K562 (cell line): Measurements from ENCODE around the gene BRPF1. TPM values are rescaled to one million over a fixed set of nuclear protein-coding genes. Genes with fewer than 3 reads are reported as not detected.
A peak's percentile ranks its signal among the peaks of the same experiment; 100 is the strongest.

Source experiments
- ATAC-seq: fragments of 200-7000 bp; cut with Tn5 transposase; 3 replicates; pipeline ENCODE4 v1.9.1; 2020; ENCODE audit warnings: moderate library complexity
- BruUV-seq: library from RNA; stranded (reverse); fragments of 400-500 nt; replicated peaks from 2 replicates; lab custom pipeline; 2021; lab: Mats Ljungman, UMichigan
- CTCF ChIA-PET: fragments of 300-600 bp; formaldehyde crosslinking; extraction: SDS; loops from one replicate; lab custom pipeline; 2021; ENCODE audit warnings: low intra/inter-chr PET ratio; lab: Yijun Ruan, JAX
- POLR2A ChIA-PET: fragments of 300-600, 350-650 bp; sonication (Branson Sonifier 250); formaldehyde crosslinking; extraction: SDS; loops from one replicate; lab custom pipeline; 2021; ENCODE audit warnings: antibody characterized with exemption, inconsistent platforms; lab: Yijun Ruan, JAX
- DNase-seq, 4 experiments: peaks; one replicate each; pipeline versions ENCODE4 v3.0.0 to v3.0.0-alpha.2; 2011 to 2018; ENCODE audit warnings: low spot score in 3 of 4, mixed read lengths in 3 of 4; ENCODE audit errors: extremely low read depth in 1 of 4
- FAIRE-seq: peaks from 2 replicates; lab custom pipeline; 2011; peaks lifted over from hg19 to GRCh38; lab: Jason Lieb, UNC
- H2AFZ ChIP-seq: 2 replicates; pipeline ENCODE4 v1.6.0; 2011; ENCODE audit warnings: low read depth, low read length, control low read depth, inconsistent platforms
- H3K27ac ChIP-seq: fragments of 200-600 bp; 3 replicates; pipeline ENCODE4 v1.8.0; 2011; ENCODE audit warnings: low read depth, mild to moderate bottlenecking, control low read depth, inconsistent platforms, low read length, moderate library complexity, mixed read lengths; ENCODE audit errors: extremely low read depth
- H3K27me3 ChIP-seq, 2 experiments: fragments of 300-600 bp in 1 of 2; 2 replicates in 1 of 2; 3 replicates in 1 of 2; pipeline versions ENCODE4 v1.6.0 to v1.8.0; 2011; ENCODE audit warnings: inconsistent platforms in 2 of 2, low read length in 2 of 2, mild to moderate bottlenecking in 1 of 2, mixed read lengths in 1 of 2, moderate library complexity in 1 of 2; ENCODE audit not compliant: control insufficient read depth in 2 of 2, insufficient read depth in 2 of 2
- H3K36me3 ChIP-seq: fragments of 300-600 bp; 3 replicates; pipeline ENCODE4 v1.8.0; 2011; ENCODE audit warnings: mild to moderate bottlenecking, low read length, inconsistent platforms; ENCODE audit not compliant: control insufficient read depth, insufficient read depth
- H3K4me1 ChIP-seq, 2 experiments: fragments of 200-600 bp in 1 of 2; replicated peaks in 1 of 2; 2 replicates in 1 of 2; 3 replicates in 1 of 2; pipeline versions ENCODE4 v1.5.1 to v1.8.0; 2011; ENCODE audit warnings: inconsistent platforms in 2 of 2, low read length in 2 of 2, mild to moderate bottlenecking in 1 of 2, mixed read lengths in 1 of 2, moderate library complexity in 1 of 2; ENCODE audit not compliant: control insufficient read depth in 2 of 2, insufficient read depth in 2 of 2
- H3K4me2 ChIP-seq: 2 replicates; pipeline ENCODE4 v1.6.1; 2011; ENCODE audit warnings: low read length, control low read depth, inconsistent platforms, mixed read lengths; ENCODE audit not compliant: insufficient read depth
- H3K4me3 ChIP-seq: fragments of 200-600 bp; sonication (generic), shearing (Covaris generic); 2 replicates; pipeline ENCODE4 v1.5.1; 2016; ENCODE audit warnings: control low read depth, inconsistent platforms
- H3K79me2 ChIP-seq: fragments of 200-600 bp; 3 replicates; pipeline ENCODE4 v1.8.0; 2011; ENCODE audit warnings: low read length, inconsistent platforms; ENCODE audit not compliant: control insufficient read depth, insufficient read depth
- H3K9ac ChIP-seq, 2 experiments: 2 replicates each; pipeline versions ENCODE4 v1.6.0 to v1.6.1; 2011; ENCODE audit warnings: low read depth in 2 of 2, low read length in 2 of 2, control low read depth in 1 of 2, inconsistent platforms in 1 of 2, mild to moderate bottlenecking in 1 of 2, mixed read lengths in 1 of 2; ENCODE audit not compliant: insufficient read depth in 1 of 2
- H3K9me1 ChIP-seq: one replicate; pipeline ENCODE4 v1.6.0; 2011; ENCODE audit warnings: inconsistent platforms, mild to moderate bottlenecking, low read length, moderate library complexity; ENCODE audit not compliant: control insufficient read depth, insufficient read depth
- H3K9me3 ChIP-seq: replicated peaks from 2 replicates; pipeline ENCODE4 v1.5.1; 2011; ENCODE audit warnings: low read depth, low read length, inconsistent platforms; ENCODE audit not compliant: control insufficient read depth, insufficient read depth
- H4K20me1 ChIP-seq: replicated peaks from 2 replicates; pipeline ENCODE4 v1.6.1; 2011; ENCODE audit warnings: low read length, inconsistent platforms, mixed read lengths; ENCODE audit not compliant: control insufficient read depth, insufficient read depth
- FOXM1 ChIP-seq, 2 experiments: fragments of 450-650 bp in 1 of 2; sonication (generic) in 1 of 2; formaldehyde crosslinking in 1 of 2; IDR thresholded peaks; 2 replicates each; pipeline versions ENCODE4 v1.6.1 to v1.9.0; 2017 to 2022; ENCODE audit warnings: low read depth in 2 of 2, mild to moderate bottlenecking in 2 of 2, missing genetic modification reagents in 1 of 2, moderate library complexity in 1 of 2
- NEUROD1 ChIP-seq: fragments of 150-350 bp; IDR thresholded peaks from 2 replicates; pipeline ENCODE4 v1.6.1; 2014; ENCODE audit warnings: borderline replicate concordance, low read length, low read depth; ENCODE audit not compliant: partially characterized antibody
- NONO ChIP-seq, 2 experiments: fragments of 200-400 bp in 1 of 2; fragments of 450-650 bp in 1 of 2; formaldehyde crosslinking in 1 of 2; IDR thresholded peaks; 2 replicates each; pipeline ENCODE4 v1.6.1; 2017; ENCODE audit warnings: low read depth in 2 of 2, mild to moderate bottlenecking in 2 of 2, moderate library complexity in 2 of 2, low read length in 1 of 2
- RHOXF2B ChIP-seq: fragments of 250-450 bp; sonication (Bioruptor Pico); conservative IDR thresholded peaks from 2 replicates; pipeline ENCODE4 v1.5.1; 2021
- SETDB1 ChIP-seq: IDR thresholded peaks from one replicate; pipeline ENCODE4 v1.6.1; 2012; ENCODE audit warnings: low read length, control low read depth, inconsistent platforms
- SMARCA4 ChIP-seq: fragments of 450-650 bp; IDR thresholded peaks from 2 replicates; pipeline ENCODE4 v1.6.1; 2016
- SREBF2 ChIP-seq: sonication (generic); formaldehyde crosslinking; IDR thresholded peaks from 2 replicates; pipeline ENCODE4 v1.4.0; 2020; ENCODE audit warnings: mild to moderate bottlenecking, missing genetic modification reagents
- ZKSCAN3 ChIP-seq: fragments of 250-450 bp; sonication (Bioruptor Pico); IDR thresholded peaks from 2 replicates; pipeline ENCODE4 v1.4.0; 2020
- ZNF507 ChIP-seq: conservative IDR thresholded peaks from 2 replicates; pipeline ENCODE4 v1.6.1; 2017; ENCODE audit warnings: missing genetic modification characterization, missing compliant biosample characterization
- ZNF583 ChIP-seq: fragments of 250-450 bp; sonication (Bioruptor Pico); IDR thresholded peaks from 2 replicates; pipeline ENCODE4 v1.4.0; 2020
- WGBS: fragments of 100-300 bp; shearing (Covaris generic); methylation state at CpG from one replicate; pipeline ENCODE4 v1.1.6; 2016; ENCODE audit warnings: low coverage, mixed read lengths; ENCODE audit not compliant: insufficient coverage; ENCODE audit errors: missing lambda C conversion rate; 5-methylcytosine and 5-hydroxymethylcytosine counted together
- in situ Hi-C: fragments of 300-500 bp; cut with MboI; formaldehyde crosslinking; loops from 4 replicates; pipeline ENCODE4 v1.15.0; 2018; ENCODE audit warnings: inconsistent platforms, mixed read lengths
- intact Hi-C: fragments of 100-400 bp; cut with micrococcal nuclease; formaldehyde crosslinking; loops from 2 replicates; pipeline ENCODE4 v1.14.2; 2022
- polyA plus RNA-seq, 8 experiments: library from polyadenylated mRNA; depleted of rRNA in 4 of 8; stranded (reverse) in 5 of 8; unstranded in 3 of 8; fragments of >200 nt; fragmentation: Nextera tagmentation in 2 of 8; fragmentation: Illumina TruSeq in 1 of 8; extraction: Ambion mirVana in 2 of 8; extraction: Trizol in 1 of 8; gene quantifications; 2 replicates each; pipeline versions ENCODE4 v1.2.1 to v1.2.3, GENCODE V29; 2011 to 2014; ENCODE audit warnings: inconsistent platforms in 1 of 8, missing spikeins in 1 of 8
- total RNA-seq, 7 experiments: library from RNA; depleted of rRNA in 6 of 7; stranded (reverse); fragments of >200 nt in 6 of 7; fragmentation: Illumina TruSeq in 2 of 7; extraction: Trizol in 2 of 7; gene quantifications; 2 replicates each; pipeline versions ENCODE4 v1.2.1 to v1.2.3, GENCODE V29; 2011 to 2021; ENCODE audit warnings: low replicate concordance in 1 of 7
- TF ChIP-seq, protein P1 (sequence below): fragments of 250-450 bp; sonication (Bioruptor Pico); IDR thresholded peaks from 2 replicates; pipeline ENCODE4 v1.5.0; 2021
- TF ChIP-seq, protein P2 (sequence below): fragments of 450-650 bp; IDR thresholded peaks from 2 replicates; pipeline ENCODE4 v1.6.1; 2016; ENCODE audit warnings: borderline replicate concordance
- TF ChIP-seq, protein P3 (sequence below): fragments of 450-650 bp; IDR thresholded peaks from 2 replicates; pipeline ENCODE4 v1.6.1; 2017; ENCODE audit warnings: antibody characterized with exemption, mild to moderate bottlenecking

The BRPF1 gene
- total and polyA plus RNA-seq, 9 of the 15 experiments (the other 6 are each of a cell fraction or from before 2014, with no cell fraction given) = 1.1 to 40.2 (median 23.5) TPM

DNA sequence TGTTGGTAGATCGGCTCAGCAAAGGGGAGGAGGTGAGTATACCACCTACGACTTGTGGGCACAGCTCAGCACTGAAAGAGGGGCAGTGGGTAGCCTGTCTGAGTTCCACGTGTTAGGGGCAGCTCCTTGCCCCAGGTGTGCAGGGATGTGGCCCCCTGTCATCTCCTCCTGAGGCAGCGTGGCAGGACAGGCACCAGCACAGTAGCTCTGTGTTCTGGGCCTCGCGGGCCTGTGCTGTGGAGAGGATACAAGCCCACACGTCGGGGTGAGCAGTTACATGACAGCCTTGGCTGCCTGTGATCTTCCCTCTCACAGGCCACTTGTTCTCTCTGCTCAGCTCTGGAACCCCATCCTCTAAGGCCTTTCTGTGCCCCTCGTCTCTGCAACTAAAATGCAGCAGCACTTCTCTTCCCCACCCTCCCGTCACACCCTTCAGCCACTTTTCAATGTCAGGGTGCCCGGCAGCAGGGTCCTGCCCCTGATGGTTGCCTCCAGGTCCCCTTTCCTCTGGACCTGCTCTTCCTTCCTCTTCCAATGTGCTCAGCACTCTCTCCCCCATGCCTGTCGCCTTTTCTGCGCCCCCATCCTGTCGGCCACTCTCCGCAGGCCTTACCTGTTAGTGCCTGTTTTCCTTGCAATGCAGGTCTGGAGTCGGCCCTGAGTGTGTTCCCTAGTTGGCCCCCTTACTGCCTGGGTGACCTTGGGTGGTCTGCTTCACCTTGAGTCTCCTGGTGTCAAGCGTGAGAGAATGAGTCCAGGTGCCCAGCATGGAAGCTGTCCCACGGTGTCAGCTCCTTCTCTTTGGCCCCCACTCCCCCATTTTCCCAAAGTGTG lies 46.1 kb upstream of the BRPF1 start:
- Histone ChIP-seq H3K27ac (no peak overlapping the region), H4K20me1 (no peaks in the 10 kb centered on the region; the same call in 1 of the 2 replicates), H2AFZ (no peak overlapping the region), H3K4me3 (no peak overlapping the region), H3K4me2 (no peak overlapping the region), H3K9me1 (no peaks in the 10 kb centered on the region), H3K36me3 (peaks cover 94% of the 10 kb centered on the region; the same call in 2 of the 3 replicates), H3K9me3 (no peaks in the 10 kb centered on the region), H3K79me2 (no peaks in the 10 kb centered on the region), H3K4me1 (peaks cover 2 to 6% of the 10 kb centered on the region in 2 experiments; a peak in 3 of 5 replicates), H3K27me3 (no peaks in the 10 kb centered on the region), H3K9ac (peak overlapping the region in 1 of 2 experiments; percentile 61; a peak in 2 of 4 replicates)
- DNase-seq (no peak), ATAC-seq (no peak), FAIRE-seq (no peak)
- ChIA-PET CTCF (no interaction called here), POLR2A (interaction anchor here (0.6 to 1.4 kb wide), 5 partner anchors 9 to 87 kb away, joined by 3 to 4 read pairs (median 4); no protein-coding TSS in a partner anchor)
- no TSS peak for BruUV-seq
- in situ Hi-C loops (no loop called here), intact Hi-C loops (no loop called here)
- 85% methylated on average over 18 of the region's 18 CpGs for WGBS
- no peak for TF ChIP-seq SETDB1
- TF ChIP-seq ZKSCAN3 (CRISPR knock-in tag) = no peak
- TF ChIP-seq, protein P1, sequence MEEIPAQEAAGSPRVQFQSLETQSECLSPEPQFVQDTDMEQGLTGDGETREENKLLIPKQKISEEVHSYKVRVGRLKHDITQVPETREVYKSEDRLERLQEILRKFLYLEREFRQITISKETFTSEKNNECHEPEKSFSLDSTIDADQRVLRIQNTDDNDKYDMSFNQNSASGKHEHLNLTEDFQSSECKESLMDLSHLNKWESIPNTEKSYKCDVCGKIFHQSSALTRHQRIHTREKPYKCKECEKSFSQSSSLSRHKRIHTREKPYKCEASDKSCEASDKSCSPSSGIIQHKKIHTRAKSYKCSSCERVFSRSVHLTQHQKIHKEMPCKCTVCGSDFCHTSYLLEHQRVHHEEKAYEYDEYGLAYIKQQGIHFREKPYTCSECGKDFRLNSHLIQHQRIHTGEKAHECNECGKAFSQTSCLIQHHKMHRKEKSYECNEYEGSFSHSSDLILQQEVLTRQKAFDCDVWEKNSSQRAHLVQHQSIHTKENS (CRISPR knock-in tag) = no peak
- TF ChIP-seq RHOXF2B (CRISPR knock-in tag) = no peak
- TF ChIP-seq SMARCA4 = no peak
- no peak for TF ChIP-seq NONO (IDR thresholded peaks at IDR 0.05; ENCODE audit: low read depth in 2 of 2, low read length in 1 of 2)
- TF ChIP-seq, protein P2, sequence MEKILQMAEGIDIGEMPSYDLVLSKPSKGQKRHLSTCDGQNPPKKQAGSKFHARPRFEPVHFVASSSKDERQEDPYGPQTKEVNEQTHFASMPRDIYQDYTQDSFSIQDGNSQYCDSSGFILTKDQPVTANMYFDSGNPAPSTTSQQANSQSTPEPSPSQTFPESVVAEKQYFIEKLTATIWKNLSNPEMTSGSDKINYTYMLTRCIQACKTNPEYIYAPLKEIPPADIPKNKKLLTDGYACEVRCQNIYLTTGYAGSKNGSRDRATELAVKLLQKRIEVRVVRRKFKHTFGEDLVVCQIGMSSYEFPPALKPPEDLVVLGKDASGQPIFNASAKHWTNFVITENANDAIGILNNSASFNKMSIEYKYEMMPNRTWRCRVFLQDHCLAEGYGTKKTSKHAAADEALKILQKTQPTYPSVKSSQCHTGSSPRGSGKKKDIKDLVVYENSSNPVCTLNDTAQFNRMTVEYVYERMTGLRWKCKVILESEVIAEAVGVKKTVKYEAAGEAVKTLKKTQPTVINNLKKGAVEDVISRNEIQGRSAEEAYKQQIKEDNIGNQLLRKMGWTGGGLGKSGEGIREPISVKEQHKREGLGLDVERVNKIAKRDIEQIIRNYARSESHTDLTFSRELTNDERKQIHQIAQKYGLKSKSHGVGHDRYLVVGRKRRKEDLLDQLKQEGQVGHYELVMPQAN = no peak
- TF ChIP-seq, protein P3, sequence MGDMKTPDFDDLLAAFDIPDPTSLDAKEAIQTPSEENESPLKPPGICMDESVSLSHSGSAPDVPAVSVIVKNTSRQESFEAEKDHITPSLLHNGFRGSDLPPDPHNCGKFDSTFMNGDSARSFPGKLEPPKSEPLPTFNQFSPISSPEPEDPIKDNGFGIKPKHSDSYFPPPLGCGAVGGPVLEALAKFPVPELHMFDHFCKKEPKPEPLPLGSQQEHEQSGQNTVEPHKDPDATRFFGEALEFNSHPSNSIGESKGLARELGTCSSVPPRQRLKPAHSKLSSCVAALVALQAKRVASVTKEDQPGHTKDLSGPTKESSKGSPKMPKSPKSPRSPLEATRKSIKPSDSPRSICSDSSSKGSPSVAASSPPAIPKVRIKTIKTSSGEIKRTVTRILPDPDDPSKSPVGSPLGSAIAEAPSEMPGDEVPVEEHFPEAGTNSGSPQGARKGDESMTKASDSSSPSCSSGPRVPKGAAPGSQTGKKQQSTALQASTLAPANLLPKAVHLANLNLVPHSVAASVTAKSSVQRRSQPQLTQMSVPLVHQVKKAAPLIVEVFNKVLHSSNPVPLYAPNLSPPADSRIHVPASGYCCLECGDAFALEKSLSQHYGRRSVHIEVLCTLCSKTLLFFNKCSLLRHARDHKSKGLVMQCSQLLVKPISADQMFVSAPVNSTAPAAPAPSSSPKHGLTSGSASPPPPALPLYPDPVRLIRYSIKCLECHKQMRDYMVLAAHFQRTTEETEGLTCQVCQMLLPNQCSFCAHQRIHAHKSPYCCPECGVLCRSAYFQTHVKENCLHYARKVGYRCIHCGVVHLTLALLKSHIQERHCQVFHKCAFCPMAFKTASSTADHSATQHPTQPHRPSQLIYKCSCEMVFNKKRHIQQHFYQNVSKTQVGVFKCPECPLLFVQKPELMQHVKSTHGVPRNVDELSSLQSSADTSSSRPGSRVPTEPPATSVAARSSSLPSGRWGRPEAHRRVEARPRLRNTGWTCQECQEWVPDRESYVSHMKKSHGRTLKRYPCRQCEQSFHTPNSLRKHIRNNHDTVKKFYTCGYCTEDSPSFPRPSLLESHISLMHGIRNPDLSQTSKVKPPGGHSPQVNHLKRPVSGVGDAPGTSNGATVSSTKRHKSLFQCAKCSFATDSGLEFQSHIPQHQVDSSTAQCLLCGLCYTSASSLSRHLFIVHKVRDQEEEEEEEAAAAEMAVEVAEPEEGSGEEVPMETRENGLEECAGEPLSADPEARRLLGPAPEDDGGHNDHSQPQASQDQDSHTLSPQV = no peak
- no peak for TF ChIP-seq FOXM1 (IDR thresholded peaks at IDR 0.05; ENCODE audit: low read depth)
- no peak for TF ChIP-seq FOXM1 (CRISPR knock-in tag; IDR thresholded peaks at IDR 0.05; ENCODE audit: low read depth)
- no peak for TF ChIP-seq ZNF507 (tag)
- TF ChIP-seq SREBF2 = no peak
- no peak for TF ChIP-seq NEUROD1
- no peak for TF ChIP-seq ZNF583 (CRISPR knock-in tag)
